Activated naive CD4-positive, alpha-beta T cell (primary cell): ENCODE measurements around the gene OR4D11.
"Not testable (repeated sequence)": the region's sequence is repeated elsewhere in the genome, so short reads cannot be mapped to it uniquely, and the experiment has no call there.

ENCODE experiments used
- DNase-seq, 4 experiments: peaks; one replicate each; lab custom pipeline; 2025; lab: John Stamatoyannopoulos, UW

Gene OR4D11

DNA sequence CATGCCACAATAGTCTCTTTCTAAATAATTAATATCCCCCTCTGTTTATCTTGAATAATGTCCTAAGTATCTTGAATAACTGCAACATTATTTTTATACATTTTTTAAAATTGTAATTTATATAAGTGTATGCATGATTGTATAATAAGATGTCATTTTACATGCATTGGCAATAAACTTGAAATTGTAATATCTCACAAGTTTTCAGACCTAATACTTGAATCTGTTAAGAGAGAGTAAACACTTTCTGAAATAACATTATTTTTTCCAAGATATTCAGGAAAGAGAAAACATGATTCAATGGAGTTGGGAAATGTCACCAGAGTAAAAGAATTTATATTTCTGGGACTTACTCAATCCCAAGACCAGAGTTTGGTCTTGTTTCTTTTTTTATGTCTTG lies at the start of gene OR4D11:
Gene OR4D11, plus strand, starts transcription at position 301 of the 400 bp plus-strand sequence. Its CDS starts 0 bp downstream, at position 301.
- no peak for DNase-seq

DNA sequence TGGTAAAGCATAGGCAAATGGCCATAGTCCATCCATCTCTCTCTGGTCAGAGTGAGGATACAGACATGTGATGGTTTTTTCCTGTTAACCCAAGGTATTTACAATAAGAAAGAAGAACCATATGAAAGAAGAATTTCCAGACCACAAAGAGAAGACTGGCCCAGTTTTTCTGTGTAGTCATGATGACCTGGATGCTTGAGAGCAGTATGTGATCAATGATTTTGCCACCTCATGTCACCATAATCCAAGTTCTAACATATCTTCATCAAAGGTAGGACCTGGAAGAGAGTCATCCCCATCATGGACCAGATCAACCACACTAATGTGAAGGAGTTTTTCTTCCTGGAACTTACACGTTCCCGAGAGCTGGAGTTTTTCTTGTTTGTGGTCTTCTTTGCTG lies 46.7 kb upstream of the OR4D11 start, which contains the start of gene OR4D6:
Gene OR4D6, plus strand, starts transcription at position 301 of the 400 bp plus-strand sequence. Its CDS starts 0 bp downstream, at position 301.
- no peak for DNase-seq

DNA sequence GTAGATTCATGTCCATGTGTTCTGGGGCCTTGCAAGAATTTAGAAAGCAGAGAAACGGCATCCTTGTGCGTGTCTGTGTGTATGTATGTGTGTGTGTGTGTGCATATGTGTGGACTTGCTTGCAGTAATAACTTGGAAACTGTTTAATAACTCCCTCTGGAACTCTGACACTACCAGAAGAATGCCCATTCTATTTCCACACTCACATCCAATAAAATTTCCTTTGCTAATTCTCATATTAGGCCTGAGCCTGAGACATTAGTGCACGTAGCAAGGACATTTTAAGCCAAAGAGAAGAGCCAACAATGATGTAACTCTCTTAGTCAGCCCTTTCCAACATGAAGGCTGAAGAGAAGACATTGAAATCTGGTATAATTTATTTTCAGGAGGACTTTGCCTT lies 43.5 kb upstream of the OR4D11 start:
- no peak for DNase-seq

DNA sequence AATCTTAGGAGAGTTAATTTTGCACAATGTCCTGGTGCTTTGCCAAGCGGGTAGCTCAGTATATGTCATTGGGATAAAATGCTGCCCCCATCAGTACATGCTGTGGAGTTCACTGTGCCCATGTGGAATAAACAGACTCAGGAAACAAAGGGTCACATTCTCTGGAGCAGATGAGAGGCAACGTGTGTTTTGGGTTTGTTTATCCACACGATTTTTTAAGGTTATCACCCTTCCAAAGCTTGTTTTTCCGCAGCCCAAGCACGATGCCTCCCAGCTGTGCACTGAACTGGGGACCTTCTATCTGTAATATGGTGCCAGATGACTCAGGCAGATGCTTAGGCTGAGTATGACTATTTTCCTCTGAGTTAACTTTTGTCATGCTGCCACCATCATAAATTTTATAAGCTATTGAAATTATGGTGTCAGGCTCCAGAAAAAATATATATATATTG lies 40.2 kb upstream of the OR4D11 start:
- no peak for DNase-seq

DNA sequence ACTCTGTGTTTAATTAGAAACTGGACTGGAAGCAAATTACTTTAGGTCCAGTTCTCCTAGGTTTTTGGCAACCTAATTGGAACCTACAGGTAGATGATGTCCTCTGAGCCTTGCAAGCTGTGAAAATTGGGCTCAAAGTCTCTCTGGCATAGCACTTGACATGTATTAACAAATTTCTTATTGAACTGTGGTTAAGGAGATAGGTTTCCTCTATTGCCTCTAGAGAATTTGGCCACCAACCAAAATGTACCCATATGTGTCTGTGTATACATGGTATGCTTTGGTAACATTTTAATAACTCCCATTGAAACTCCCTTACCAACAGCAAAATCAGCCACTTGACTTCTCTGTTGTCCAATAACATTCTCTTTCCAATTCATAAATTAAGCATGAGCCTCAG lies 30.4 kb upstream of the OR4D11 start, which contains the start of gene OR4D10:
Gene OR4D10, plus strand, starts transcription at position 301 of the 400 bp plus-strand sequence. CDS start 4,115 bp downstream, outside the sequence.
- DNase-seq, result no peak

DNA sequence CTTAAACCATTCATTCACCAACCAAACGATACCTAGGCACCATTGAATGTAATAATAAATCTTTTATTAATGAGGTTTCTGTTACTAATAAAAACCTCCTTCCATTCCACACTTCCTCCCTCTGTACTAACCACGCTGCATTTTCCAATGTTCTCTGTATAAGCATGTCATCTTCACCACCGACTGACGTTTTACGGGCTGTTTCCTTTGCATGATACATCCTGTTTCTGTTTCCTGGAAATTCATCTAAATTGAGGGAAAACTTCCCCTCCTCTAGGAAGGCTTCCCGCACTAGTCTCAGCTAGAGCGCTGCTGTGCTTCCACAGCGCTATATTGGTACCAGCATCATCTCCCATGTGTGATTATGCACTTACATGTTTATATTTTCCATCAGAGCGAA lies 28.2 kb upstream of the OR4D11 start:
- no peak for DNase-seq

DNA sequence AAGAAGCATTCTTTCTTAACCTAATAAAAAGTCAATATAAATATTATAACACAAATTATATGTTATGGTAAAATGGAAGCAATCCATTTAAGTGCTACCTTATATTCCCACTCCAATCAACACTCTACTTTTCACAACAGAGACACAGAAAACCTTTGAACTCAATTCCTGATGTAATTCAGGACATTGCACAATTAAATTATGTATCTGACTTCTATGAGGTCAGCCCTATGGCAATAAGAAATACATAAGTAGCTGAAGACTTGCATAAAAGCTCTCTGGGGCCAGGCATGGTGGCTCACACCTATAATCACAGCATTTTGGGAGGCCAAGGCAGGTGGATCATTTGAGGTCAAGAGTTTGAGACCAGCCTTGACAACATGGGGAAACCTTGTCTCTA lies 23.5 kb upstream of the OR4D11 start:
- no peak for DNase-seq

DNA sequence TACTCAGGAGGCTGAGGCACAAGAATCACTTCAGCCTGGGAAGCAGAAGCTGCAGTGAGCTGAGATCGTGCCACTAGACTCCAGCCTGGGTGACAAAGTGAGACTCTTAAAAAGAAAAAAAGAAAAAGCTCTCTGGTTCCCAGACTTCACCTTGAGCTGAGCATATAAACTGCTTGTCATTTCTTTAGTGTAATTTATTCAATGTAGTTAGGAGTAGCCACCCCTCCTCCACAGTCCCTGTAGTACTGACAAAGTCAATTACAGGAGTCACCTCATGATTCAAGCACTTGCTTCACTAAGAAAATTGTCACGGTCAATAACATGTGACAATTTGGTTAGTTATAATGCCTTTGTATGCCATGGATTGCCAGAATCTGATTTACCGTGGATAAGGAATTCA lies 23.0 kb upstream of the OR4D11 start:
- no peak for DNase-seq

DNA sequence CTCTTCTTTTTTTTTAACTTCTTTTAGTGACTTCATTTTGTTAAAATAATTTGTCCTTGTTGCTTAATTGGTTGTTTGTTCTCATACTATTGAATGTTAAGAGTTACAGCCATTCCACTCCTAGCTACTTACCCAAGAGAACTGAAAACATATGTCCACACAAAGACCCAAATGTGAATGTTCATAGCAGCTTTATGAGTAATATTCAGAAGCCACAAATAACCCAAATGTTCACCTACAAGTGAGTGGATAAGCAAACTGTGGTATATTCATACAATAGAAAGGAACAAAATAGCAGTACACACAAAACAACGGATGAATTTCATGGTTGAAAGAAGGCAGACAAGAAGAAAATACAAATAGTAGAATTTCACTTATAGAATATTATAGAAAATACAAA lies 1.4 kb upstream of the OR4D11 start:
- no peak for DNase-seq

DNA sequence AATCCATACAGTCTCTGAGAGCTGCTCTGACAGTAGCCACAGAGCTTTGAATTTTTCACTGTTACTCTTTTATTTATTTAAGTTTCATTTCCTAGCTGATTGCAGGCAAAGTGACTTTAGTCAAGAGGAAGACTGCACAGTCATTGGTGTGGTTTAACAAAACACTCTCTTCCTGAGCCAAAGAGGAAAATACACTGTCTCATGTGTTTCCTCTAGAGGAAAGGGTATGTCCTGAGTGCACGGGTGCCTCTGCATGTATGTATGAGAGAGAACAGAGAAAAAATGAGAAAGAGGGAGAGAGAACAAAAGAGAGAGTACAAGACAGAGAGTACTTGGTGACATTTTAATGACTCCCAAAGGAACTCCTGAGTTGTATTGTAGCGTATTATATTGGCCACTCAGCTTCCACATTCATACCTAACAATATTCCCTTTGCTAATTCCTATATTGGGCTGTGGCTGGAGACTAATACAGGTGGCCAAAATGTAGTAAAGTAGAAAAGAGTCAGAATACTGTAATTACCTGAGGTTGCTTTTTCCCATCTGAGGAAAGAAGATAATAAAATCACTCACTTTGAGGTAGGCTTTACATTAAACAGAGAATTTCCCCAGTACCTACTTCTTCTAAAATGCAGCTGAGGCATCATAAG lies 7.7 kb downstream of the OR4D11 start, which contains the start of gene OR4D9:
Gene OR4D9, plus strand, starts transcription at position 599 of the 649 bp plus-strand sequence. CDS start 3,374 bp downstream, outside the sequence.
- no peak for DNase-seq

DNA sequence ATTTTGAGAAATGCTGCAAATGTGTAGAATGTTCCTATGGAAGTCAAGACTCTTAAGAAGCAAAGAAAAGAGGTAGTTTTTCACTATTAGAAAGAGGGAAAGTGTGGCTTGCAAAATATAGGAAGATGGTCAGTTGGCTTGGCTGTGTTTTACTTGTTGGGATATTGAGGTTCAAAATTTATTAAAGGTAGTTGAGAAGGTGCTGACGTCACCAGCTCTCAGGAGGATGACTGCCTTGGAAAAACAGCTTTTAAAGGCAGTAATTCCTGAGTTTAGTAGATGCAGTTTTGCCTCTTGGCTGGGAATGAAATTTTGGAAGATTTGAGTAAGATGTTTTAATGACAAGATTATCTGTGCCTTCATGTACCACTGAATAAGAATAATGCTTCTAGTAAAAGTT lies 8.3 kb downstream of the OR4D11 start:
- DNase-seq, result no peak

DNA sequence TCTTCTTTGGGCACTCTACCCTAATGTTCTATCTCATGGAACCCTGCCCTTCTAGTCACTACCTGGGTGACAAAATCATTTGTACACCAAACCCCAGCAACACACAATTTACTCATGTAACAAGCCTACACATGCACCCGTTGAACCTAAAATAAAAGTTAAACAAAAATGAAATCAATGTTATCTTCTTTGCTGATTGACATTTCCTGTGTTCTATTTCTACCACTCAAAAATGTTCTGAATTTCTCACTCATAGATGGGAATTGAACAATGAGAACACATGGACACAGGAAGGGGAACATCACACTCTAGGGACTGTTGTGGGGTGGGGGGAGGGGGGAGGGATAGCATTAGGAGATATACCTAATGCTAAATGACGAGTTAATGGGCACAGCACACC lies 16.8 kb downstream of the OR4D11 start:
- DNase-seq, result not testable (repeated sequence)

DNA sequence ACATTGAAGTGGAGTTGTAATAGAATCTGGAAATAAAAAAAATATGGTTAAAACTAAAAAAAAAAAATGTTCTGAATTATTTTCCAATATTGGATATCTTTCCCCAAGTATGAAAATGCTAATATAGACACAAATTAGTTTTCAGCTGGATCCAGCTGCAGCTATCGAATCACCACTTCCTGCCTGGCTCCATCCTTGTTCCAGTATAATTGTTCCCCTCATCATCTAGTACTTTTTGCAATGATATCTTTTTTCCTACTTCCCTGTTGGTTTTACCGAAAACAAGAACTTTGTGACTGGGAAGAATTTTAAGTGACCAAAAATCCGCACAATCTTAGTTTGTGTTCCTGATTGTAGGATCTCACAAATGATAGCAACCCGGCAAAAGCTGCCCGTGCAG lies 17.4 kb downstream of the OR4D11 start:
- DNase-seq, result no peak

DNA sequence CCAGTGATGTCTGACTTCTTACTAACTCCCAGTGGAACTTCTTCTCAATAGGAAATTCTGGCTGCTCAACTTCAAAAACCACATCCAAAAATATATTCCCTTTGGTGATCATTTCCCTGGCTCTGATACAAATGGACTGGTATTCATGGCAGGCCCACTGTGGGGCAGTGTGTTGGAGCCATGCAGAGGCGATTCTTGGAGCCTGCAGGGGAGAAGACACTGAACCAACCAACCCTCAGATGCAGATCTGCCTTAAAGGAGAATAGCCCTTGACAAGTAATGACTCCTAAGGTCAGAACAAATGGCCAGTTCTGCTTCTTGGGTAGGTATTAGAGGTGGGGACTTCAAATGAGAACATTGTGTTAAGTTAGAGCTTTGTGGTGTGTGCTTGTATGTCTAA lies 20.2 kb downstream of the OR4D11 start:
- DNase-seq, result no peak

DNA sequence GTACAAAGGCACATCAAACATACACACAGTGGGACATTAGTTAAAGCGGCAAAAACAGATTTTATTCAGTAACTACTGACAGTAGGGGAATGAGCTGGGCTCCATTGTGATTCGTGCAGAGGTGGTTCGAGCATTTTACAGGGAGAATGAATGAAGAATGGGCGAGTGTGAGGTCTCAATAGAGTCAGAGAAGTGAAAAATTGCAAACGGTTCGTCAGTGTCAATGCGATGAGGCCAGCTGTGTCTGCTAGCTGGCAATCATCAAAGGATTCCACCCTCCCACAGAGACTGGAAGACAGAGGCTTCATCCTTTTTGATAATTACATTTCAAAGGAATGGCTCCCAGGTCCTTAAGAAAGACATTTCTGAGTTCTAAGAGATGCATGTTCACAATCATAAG lies 25.3 kb downstream of the OR4D11 start:
- DNase-seq, result no peak

DNA sequence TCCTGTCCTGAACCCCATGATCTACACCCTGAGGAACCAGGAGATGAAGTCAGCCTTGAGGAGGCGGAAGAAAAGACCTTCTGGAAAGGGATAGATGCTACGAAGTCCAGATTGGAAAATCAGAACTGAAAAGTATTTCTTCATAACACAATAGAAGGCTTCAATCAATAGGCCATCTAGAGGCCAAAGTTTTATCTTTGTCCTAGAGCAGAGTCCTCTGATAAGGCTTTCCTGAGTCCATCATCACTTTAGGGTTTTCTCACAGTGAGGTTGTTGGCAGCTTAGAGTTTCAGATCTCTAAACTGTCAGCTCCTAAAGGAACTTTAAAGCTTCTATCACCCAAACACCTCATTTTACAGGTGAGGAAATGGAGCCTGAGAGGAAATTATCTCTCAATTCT lies 29.2 kb downstream of the OR4D11 start:
- DNase-seq, result no peak

DNA sequence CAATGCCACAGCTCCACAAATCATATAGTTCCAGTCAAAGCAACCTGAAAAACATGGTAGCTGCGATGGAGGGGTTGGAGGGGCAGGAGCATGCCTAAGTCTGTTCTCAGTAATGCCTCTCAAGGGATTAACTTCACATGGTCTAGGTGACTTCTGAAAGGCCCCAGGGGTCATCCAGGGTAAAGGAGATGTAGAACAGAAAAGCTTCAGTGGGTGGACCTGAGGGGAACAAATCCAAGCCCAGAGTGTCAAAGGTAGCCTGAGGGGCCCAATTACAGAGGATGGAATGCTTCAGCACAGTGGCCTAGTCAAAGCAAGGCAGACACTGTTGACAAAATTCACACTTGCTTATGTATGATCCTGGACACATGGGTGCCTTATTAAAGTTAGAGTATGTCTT lies 31.3 kb downstream of the OR4D11 start:
- DNase-seq, result no peak

DNA sequence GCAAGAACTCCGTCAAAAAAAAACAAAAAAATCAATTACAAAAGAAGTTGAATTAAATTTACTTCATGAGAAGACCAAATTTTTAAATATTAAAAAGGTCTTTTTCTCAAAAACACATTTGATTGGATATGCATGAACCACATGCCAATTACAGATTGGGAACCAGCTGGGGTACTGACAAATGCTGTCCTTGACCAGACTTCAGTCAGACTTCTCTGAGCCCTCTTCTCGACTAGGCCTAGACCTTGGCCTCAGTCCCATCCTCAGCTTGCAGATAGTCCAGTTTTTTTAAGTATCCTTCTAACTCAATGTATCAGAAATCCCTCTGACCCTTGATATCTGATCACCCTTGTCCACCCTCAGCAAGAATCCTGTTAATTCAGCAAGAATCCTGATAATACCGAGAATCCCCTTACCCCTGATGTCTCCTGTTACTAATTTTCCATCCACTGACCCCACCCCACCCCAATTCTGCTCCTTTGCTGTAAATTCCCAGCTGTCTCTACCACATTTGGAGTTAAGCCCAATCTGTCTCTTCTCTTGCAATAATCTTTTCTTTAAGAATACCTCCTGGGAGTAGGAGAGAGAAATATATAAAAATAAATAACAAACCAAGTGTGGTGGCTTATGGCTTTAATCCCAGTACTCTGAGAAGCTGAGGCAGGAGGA lies 38.9 kb downstream of the OR4D11 start:
- DNase-seq, result no peak

DNA sequence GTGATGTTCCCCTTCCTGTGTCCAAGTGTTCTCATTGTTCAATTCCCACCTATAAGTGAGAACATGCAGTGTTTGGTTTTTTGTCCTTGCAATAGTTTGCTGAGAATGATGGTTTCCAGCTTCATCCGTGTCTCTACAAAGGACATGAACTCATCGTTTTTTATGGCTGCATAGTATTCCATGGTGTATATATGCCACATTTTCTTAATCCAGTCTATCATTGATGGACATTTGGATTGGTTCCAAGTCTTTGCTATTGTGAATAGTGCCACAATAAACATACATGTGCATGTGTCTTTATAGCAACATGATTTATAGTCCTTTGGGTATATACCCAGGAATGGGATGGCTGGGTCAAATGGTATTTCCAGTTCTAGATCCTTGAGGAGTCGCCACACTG lies 40.3 kb downstream of the OR4D11 start:
- DNase-seq, result not testable (repeated sequence)

DNA sequence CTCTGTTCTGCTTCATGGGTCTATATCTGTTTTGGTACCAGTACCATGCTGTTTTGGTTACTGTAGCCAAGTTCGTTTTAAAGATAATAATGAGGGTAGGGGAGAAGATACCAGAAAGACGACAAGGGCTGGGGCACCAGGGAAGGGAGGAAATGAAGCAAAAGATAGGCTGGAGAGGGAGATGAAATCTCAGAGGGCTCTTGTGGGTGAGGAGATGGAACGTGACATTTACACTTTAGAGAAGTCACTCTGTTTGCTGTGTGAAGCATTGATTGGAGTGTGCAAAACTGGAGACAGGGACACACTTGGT lies 41.4 kb downstream of the OR4D11 start:
- DNase-seq, result no peak

DNA sequence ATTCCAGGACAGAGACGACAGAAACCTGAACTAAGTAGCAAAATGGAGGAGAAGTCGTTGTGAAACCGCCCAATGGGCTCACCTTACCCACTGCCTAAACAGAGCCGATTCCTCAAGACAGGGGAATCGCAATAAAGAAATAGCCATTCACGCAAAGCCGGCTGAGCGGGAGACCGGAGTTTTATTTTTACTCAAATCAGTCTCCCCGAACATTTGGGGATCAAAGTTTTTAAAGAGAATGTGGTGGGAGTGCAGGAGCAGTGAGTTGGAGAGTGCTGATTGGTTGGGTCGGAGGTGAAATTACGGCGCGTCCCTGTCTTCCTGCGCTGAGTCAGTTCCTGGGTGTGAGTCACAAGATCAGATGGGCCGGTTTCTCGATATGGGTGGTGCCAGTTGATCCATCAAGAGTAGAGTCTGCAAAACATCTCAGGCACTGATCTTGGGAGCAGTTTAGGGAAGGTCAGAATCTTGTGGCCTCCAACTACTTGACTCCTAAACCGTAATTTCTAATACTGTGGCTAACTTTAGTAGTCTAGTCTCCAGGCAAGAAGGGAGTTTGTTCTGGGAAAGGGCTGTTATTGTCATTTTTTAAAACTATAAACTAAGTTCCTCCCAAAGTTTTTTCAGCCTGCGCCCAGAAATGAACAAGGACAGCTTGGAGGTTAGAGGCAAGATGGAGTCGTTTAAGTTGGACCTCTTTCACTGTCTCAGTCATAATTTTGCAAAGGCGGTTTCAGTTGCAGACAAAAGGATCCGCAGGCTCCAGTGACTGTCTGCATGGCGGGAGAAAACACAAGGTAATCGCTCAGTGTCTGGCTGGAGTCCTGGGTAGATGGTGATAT lies 42.0 kb downstream of the OR4D11 start:
- DNase-seq, result no peak

DNA sequence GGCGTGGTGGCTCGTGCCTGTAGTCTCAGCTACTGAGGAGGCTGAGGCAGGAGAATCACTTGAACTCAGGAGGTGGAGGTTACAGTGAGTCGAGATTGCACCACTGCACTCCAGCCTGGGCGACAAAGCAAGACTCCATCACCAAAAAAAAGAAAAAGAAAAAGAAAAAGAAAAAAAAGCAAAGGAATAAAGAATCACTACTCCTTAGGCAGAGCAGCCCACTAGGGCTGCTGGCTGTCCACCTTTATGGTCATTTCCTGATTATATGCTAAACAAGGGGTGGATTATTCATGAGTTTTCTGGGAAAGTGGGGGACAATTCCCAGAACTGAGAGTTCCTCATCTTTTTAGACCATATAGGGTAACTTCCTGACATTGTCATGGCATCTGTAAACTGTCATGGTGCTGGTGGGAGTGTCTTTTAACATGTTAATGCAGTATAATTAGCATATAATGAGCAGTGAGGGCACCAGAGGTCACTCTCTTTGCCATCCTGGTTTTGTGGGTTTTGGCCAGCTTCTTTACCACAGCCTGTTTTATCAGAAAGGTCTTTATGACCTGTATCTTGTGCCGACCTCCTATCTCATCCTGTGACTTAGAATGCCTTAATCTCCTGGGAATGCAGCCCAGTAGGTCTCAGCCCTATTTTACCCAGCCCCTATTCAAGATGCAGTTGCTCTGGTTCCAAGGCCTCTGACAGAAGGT lies 44.4 kb downstream of the OR4D11 start:
- DNase-seq, result not testable (repeated sequence)
